Spleen (tissue), 7 donors: Measurements from ENCODE around the gene LRBA.

Source experiments
- CTCF ChIP-seq, 11 experiments: fragments of 200-600 bp in 7 of 11; fragments of 450-650 bp in 4 of 11; sonication (generic) in 4 of 11; IDR thresholded peaks in 8 of 11; conservative IDR thresholded peaks in 3 of 11; 1 replicate in 7 of 11; 2 replicates in 4 of 11; pipeline versions ENCODE4 v1.4.0 to v1.8.0; 2016 to 2021; ENCODE audit warnings: antibody characterized with exemption in 11 of 11, inconsistent platforms in 4 of 11, mild to moderate bottlenecking in 1 of 11
- POLR2A ChIP-seq, 3 donors: fragments of 450-650 bp; IDR thresholded peaks; one replicate each; pipeline ENCODE4 v1.5.1; 2017; ENCODE audit warnings: antibody characterized with exemption in 3 of 3, mild to moderate bottlenecking in 1 of 3
- POLR2AphosphoS5 ChIP-seq, 3 donors: sonication (generic); formaldehyde crosslinking; IDR thresholded peaks; one replicate each; pipeline ENCODE4 v1.5.1; 2017; ENCODE audit warnings: antibody characterized with exemption in 3 of 3
- donor health status: DM: no; HTN: no; CAD: no; lungs with moderate emphysema.
- donor health status: DM: no; HTN: no; CAD: no.
- donor health status: DM: no; HTN: no; CAD: no.

GRCh38 chr4:150234246-150234645, 780.8 kb downstream of the LRBA start:
- TF ChIP-seq POLR2A (IDR thresholded peaks at IDR 0.05) (no peak), CTCF (IDR thresholded peaks at IDR 0.05 in 8 of 11, conservative IDR thresholded peaks at IDR 0.05 in 3 of 11) (no peak), POLR2AphosphoS5 (IDR thresholded peaks at IDR 0.05) (no peak)
